Measurements from ENCODE around the gene ANKRD55. TPM values are rescaled to one million over a fixed set of nuclear protein-coding genes. Genes with fewer than 3 reads are reported as not detected.
"Not testable (repeated sequence)": the region's sequence is repeated elsewhere in the genome, so short reads cannot be mapped to it uniquely, and the experiment has no call there.

ANKRD55 gene
- total RNA-seq, 6 donors from 2014 or later: 0.23 to 1.7 (median 0.98) TPM; not detected in 1

GRCh38 chr5:56160723-56161438 is 72.2 kb downstream of the ANKRD55 start:
- no peak for ATAC-seq (ENCODE audit: low FRiP score in 2 of 2)
- 91 to 94% methylated on average over 4 of the region's 4 CpGs for WGBS, 2 donors
- Histone ChIP-seq H3K27me3 (no peaks in the 10 kb centered on the region), H3K9me3 (no peaks in the 10 kb centered on the region), H3K4me1 (peaks cover 22 to 34% (median 29%) of the 10 kb centered on the region in 4 donors), H3K27ac (peak overlapping the region in 1 of 4 donors; percentile 78), H3K36me3 (no peaks in the 10 kb centered on the region), H3K4me3 (no peak overlapping the region)
- TF ChIP-seq CTCF (IDR thresholded peaks at IDR 0.05): no peak
- no peak for TF ChIP-seq EP300 (IDR thresholded peaks at IDR 0.05)
- TF ChIP-seq POLR2A (IDR thresholded peaks at IDR 0.05): no peak
- TF ChIP-seq POLR2AphosphoS5 (IDR thresholded peaks at IDR 0.05): no peak
- DNase-seq: no peak

- Histone ChIP-seq H3K4me3 (no peak overlapping the region), H3K9me3 (no peaks in the 10 kb centered on the region), H3K4me1 (peaks cover 30 to 48% (median 37%) of the 10 kb centered on the region in 4 donors), H3K36me3 (no peaks in the 10 kb centered on the region), H3K27me3 (no peaks in the 10 kb centered on the region), H3K27ac (peak overlapping the region; percentile 10 to 78 (median 42))
- TF ChIP-seq CTCF (IDR thresholded peaks at IDR 0.05) (no peak), POLR2AphosphoS5 (IDR thresholded peaks at IDR 0.05) (no peak), EP300 (IDR thresholded peaks at IDR 0.05) (no peak), POLR2A (IDR thresholded peaks at IDR 0.05) (peak in 1 of 4 donors; percentile 17)
- ATAC-seq (ENCODE audit: low FRiP score in 2 of 2) (peak; percentile 61 to 66), DNase-seq (no peak)
- WGBS, 2 donors: 53 to 63% methylated on average over 7 of the region's 7 CpGs
These were observed 73.6 kb downstream of the ANKRD55 start for GRCh38 chr5:56159521-56159947.

GRCh38 chr5:56158331-56158960 is 74.7 kb downstream of the ANKRD55 start:
- DNase-seq (no peak), ATAC-seq (ENCODE audit: low FRiP score in 2 of 2) (no peak)
- Histone ChIP-seq H3K36me3 (no peaks in the 10 kb centered on the region), H3K4me1 (peaks cover 30 to 49% (median 38%) of the 10 kb centered on the region in 4 donors), H3K27ac (peak overlapping the region in 2 of 4 donors; percentile 43 to 78), H3K9me3 (no peaks in the 10 kb centered on the region), H3K4me3 (no peak overlapping the region), H3K27me3 (no peaks in the 10 kb centered on the region)
- no peak for TF ChIP-seq POLR2A (IDR thresholded peaks at IDR 0.05)
- no peak for TF ChIP-seq EP300 (IDR thresholded peaks at IDR 0.05)
- TF ChIP-seq POLR2AphosphoS5 (IDR thresholded peaks at IDR 0.05): no peak
- TF ChIP-seq CTCF (IDR thresholded peaks at IDR 0.05): no peak
- 86 to 89% methylated on average over 4 of the region's 4 CpGs for WGBS, 2 donors

- not testable (repeated sequence) for ATAC-seq (ENCODE audit: low FRiP score in 2 of 2); H3K27me3 ChIP-seq; H3K36me3 ChIP-seq; H3K4me3 ChIP-seq; DNase-seq; H3K9me3 ChIP-seq
- WGBS, 2 donors: 57 to 68% methylated on average over 5 of the region's 5 CpGs
- Histone ChIP-seq H3K4me1 (peaks cover 36 to 51% (median 43%) of the 10 kb centered on the region in 4 donors), H3K27ac (peak overlapping the region; percentile 46 to 69 (median 62))
These were observed 75.9 kb downstream of the ANKRD55 start for GRCh38 chr5:56157191-56157621.

- H3K27me3 ChIP-seq, H3K36me3 ChIP-seq, H3K4me3 ChIP-seq, H3K9me3 ChIP-seq, DNase-seq: not testable (repeated sequence)
- peak in 1 of 2 donors; percentile 32 for ATAC-seq (ENCODE audit: low FRiP score in 2 of 2)
- H3K4me1 ChIP-seq: peaks cover 37 to 52% (median 45%) of the 10 kb centered on the region in 4 donors
- peak overlapping the region; percentile 46 to 69 (median 62) for H3K27ac ChIP-seq
- 52 to 58% methylated on average over 6 of the region's 6 CpGs for WGBS, 2 donors
These were observed 76.4 kb downstream of the ANKRD55 start for GRCh38 chr5:56156585-56157190.
